Endothelial cell of umbilical vein (primary cell): Measurements from ENCODE around the gene RPLP2. TPM values are rescaled to one million over a fixed set of nuclear protein-coding genes. Genes with fewer than 3 reads are reported as not detected.

ENCODE experiments used
- BruUV-seq: library from RNA; stranded (reverse); fragments of 400-500 nt; replicated peaks from 2 replicates; lab custom pipeline; 2021; lab: Mats Ljungman, UMichigan
- CTCF ChIA-PET: fragments of 300-600, 350-600 bp; sonication (Branson Sonifier 250); formaldehyde crosslinking; loops from one replicate; lab custom pipeline; 2021; ENCODE audit warnings: antibody characterized with exemption, inconsistent platforms; lab: Charles Lee
- POLR2A ChIA-PET: fragments of 300-600, 350-600 bp; sonication (Branson Sonifier 250); formaldehyde crosslinking; loops from one replicate; lab custom pipeline; 2021; ENCODE audit warnings: antibody characterized with exemption, inconsistent platforms; lab: Charles Lee
- DNase-seq: peaks from one replicate; pipeline ENCODE4 v3.0.0-alpha.2; 2011; ENCODE audit warnings: low read depth, low spot score
- FAIRE-seq: peaks from 2 replicates; lab custom pipeline; 2011; peaks lifted over from hg19 to GRCh38; lab: Jason Lieb, UNC
- H2AFZ ChIP-seq: 2 replicates; pipeline ENCODE4 v1.6.0; 2012; ENCODE audit warnings: low read depth, low read length, control low read depth, inconsistent platforms
- H3K27ac ChIP-seq: 2 replicates; pipeline ENCODE4 v1.5.1; 2011; ENCODE audit warnings: low read depth, mild to moderate bottlenecking, control low read depth, low read length, moderate library complexity; ENCODE audit not compliant: insufficient read depth
- H3K27me3 ChIP-seq, 2 experiments: 2 replicates each; pipeline versions ENCODE4 v1.6.0 to v1.6.1; 2011; ENCODE audit warnings: low read length in 2 of 2, mixed read lengths in 1 of 2; ENCODE audit not compliant: control insufficient read depth in 2 of 2, insufficient read depth in 2 of 2
- H3K36me3 ChIP-seq, 2 experiments: 2 replicates in 1 of 2; 3 replicates in 1 of 2; pipeline ENCODE4 v1.5.1; 2011; ENCODE audit warnings: low read length in 2 of 2, mild to moderate bottlenecking in 1 of 2, moderate library complexity in 1 of 2; ENCODE audit not compliant: control insufficient read depth in 2 of 2, insufficient read depth in 2 of 2; ENCODE audit errors: extremely low read depth in 1 of 2
- H3K4me1 ChIP-seq: 3 replicates; pipeline ENCODE4 v1.5.1; 2011; ENCODE audit warnings: mild to moderate bottlenecking, low read length; ENCODE audit not compliant: control insufficient read depth, insufficient read depth; ENCODE audit errors: extremely low read depth
- H3K4me2 ChIP-seq: 2 replicates; pipeline ENCODE4 v1.6.1; 2011; ENCODE audit warnings: low read length, control low read depth, mixed read lengths; ENCODE audit not compliant: insufficient read depth
- H3K4me3 ChIP-seq, 3 experiments: fragments of 200-600 bp in 1 of 3; sonication (generic), shearing (Covaris generic) in 1 of 3; replicated peaks in 1 of 3; 2 replicates each; pipeline ENCODE4 v1.5.1; 2011 to 2016; ENCODE audit warnings: control low read depth in 3 of 3, low read length in 3 of 3, mild to moderate bottlenecking in 2 of 3, inconsistent platforms in 1 of 3, low read depth in 1 of 3, moderate library complexity in 1 of 3; ENCODE audit not compliant: insufficient read depth in 1 of 3
- H3K79me2 ChIP-seq: 2 replicates; pipeline ENCODE4 v1.6.0; 2012; ENCODE audit warnings: low read length, inconsistent platforms; ENCODE audit not compliant: control insufficient read depth, insufficient read depth
- H3K9ac ChIP-seq: replicated peaks from 2 replicates; pipeline ENCODE3; 2011; ENCODE audit warnings: low read length, control low read depth; ENCODE audit not compliant: insufficient read depth; ENCODE audit errors: extremely low read depth
- H3K9me1 ChIP-seq: replicated peaks from 3 replicates; pipeline ENCODE4 v1.6.0; 2011; ENCODE audit warnings: mild to moderate bottlenecking, low read length; ENCODE audit not compliant: control insufficient read depth, insufficient read depth; ENCODE audit errors: extremely low read depth
- H3K9me3 ChIP-seq: replicated peaks from 2 replicates; pipeline ENCODE4 v1.5.1; 2012; ENCODE audit warnings: low read length, inconsistent platforms; ENCODE audit not compliant: control insufficient read depth, insufficient read depth
- H4K20me1 ChIP-seq: replicated peaks from 2 replicates; pipeline ENCODE3; 2011; ENCODE audit warnings: mild to moderate bottlenecking, low read length; ENCODE audit not compliant: control insufficient read depth, insufficient read depth; ENCODE audit errors: extremely low read depth
- EZH2 ChIP-seq: IDR thresholded peaks from 2 replicates; pipeline ENCODE4 v1.6.1; 2012; ENCODE audit warnings: borderline replicate concordance, low read depth, mild to moderate bottlenecking, moderate library complexity, low read length, inconsistent platforms; ENCODE audit not compliant: severe bottlenecking
- FOS ChIP-seq: IDR thresholded peaks from 2 replicates; pipeline ENCODE4 v1.6.1; 2011; ENCODE audit warnings: mild to moderate bottlenecking, low read length, moderate library complexity, borderline replicate concordance; ENCODE audit not compliant: insufficient read depth
- GATA2 ChIP-seq: IDR thresholded peaks from 2 replicates; pipeline ENCODE4 v1.7.0; 2011; ENCODE audit warnings: low read depth, mild to moderate bottlenecking, moderate library complexity, mixed read lengths, low read length; ENCODE audit not compliant: insufficient read length, insufficient read depth
- JUN ChIP-seq: IDR thresholded peaks from 2 replicates; pipeline ENCODE4 v1.6.1; 2011; ENCODE audit warnings: borderline replicate concordance, low read depth; ENCODE audit not compliant: insufficient read length, insufficient read depth
- MYC ChIP-seq: IDR thresholded peaks from one replicate; pipeline ENCODE4 v1.6.1; 2011; ENCODE audit warnings: mild to moderate bottlenecking, low read depth, low read length
- POLR2A ChIP-seq: IDR thresholded peaks from 2 replicates; pipeline ENCODE4 v1.6.1; 2012; ENCODE audit warnings: low read depth, mild to moderate bottlenecking, control low read depth, low read length
- POLR2AphosphoS5 ChIP-seq: IDR thresholded peaks from 2 replicates; pipeline ENCODE4 v1.6.1; 2012; ENCODE audit warnings: low read depth, mild to moderate bottlenecking, control low read depth, low read length, moderate library complexity; ENCODE audit not compliant: insufficient read depth
- dilution Hi-C: fragments of 300-500 bp; cut with MboI; formaldehyde crosslinking; loops from one replicate; pipeline ENCODE4 v1.15.0; 2019; ENCODE audit warnings: low sequenced_read_pairs; ENCODE audit not compliant: extremely low pct_ligation_motif_present
- intact Hi-C: fragments of 100-400 bp; cut with micrococcal nuclease; formaldehyde crosslinking; loops from one replicate; pipeline ENCODE4 v1.10.0; 2022
- polyA plus RNA-seq, 4 experiments: library from polyadenylated mRNA; depleted of rRNA in 3 of 4; stranded (reverse) in 3 of 4; unstranded in 1 of 4; fragments of >200 nt; gene quantifications; 2 replicates each; pipeline versions ENCODE4 v1.2.1 to v1.2.3, GENCODE V29; 2011 to 2012; ENCODE audit warnings: missing spikeins in 1 of 4
- total RNA-seq: library from RNA; stranded (reverse); gene quantifications from 2 replicates; pipeline ENCODE4 v1.2.3, GENCODE V29; 2021
- TF ChIP-seq, protein P1 (sequence below): IDR thresholded peaks from 2 replicates; pipeline ENCODE4 v1.6.1; 2011; ENCODE audit not compliant: insufficient read depth, insufficient read length
- TF ChIP-seq, protein P2 (sequence below), 2 donors: IDR thresholded peaks; 1 replicate in 1 of 2; 2 replicates in 1 of 2; pipeline ENCODE4 v1.5.1; 2011; ENCODE audit warnings: low read length in 2 of 2, mild to moderate bottlenecking in 2 of 2, moderate library complexity in 2 of 2, control low read depth in 1 of 2, inconsistent platforms in 1 of 2, low read depth in 1 of 2; ENCODE audit not compliant: insufficient read depth in 1 of 2; ENCODE audit errors: extremely low read depth in 1 of 2

The RPLP2 gene
- total and polyA plus RNA-seq, 2 donors (not counting 3 experiments of a cell fraction or from before 2014, with no cell fraction given), result 1,579 to 1,739 TPM

DNA sequence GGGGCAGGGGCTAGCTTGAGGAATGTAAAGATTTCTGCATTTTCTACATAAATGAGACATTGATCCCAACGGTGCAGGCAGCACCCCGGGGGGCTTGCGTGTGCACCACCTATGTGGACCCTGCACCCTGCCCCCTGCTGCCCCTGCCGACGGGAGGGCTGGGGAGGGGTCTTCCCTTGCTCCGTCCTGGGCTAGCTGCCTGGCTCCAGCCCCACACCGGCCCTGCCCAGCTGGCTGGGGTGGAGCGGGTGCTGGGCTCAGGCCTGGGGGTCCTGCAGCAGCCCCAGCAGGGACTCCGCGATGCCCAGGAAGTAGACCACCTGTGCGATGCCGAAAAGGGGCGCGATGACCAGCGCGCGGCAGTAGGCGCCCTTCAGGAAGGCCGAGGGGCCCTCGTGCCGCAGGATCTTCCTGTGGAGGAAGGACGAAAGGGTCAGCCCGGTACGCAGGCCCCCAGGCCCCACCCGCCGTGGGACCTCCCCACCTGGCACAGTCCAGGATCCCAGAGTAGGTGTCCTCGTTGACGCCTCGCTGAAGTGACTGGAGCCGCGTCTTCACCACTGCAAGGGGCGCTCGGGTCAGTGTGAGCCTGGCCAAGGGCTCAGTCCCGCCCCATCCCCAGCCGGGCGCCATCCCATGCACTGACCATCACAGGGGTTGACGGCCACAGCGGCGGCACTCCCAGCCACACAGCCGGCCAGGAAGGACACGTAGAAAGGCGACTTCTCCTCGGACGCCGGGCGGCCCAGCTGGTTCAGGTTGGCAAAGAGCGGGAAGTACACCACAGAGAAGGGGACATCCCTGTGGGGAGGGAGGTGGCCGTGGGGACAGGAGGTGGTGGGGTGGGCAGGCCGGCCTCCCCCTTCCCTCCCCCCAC, 17.9 kb upstream of the RPLP2 start:
- Histone ChIP-seq H3K9me1 (no peaks in the 10 kb centered on the region), H3K4me1 (peaks cover 11% of the 10 kb centered on the region), H4K20me1 (no peaks in the 10 kb centered on the region), H3K36me3 (no peaks in the 10 kb centered on the region), H3K27ac (no peak overlapping the region), H3K4me2 (no peak overlapping the region), H3K9me3 (no peaks in the 10 kb centered on the region), H3K4me3 (no peak overlapping the region), H2AFZ (no peak overlapping the region), H3K27me3 (no peaks in the 10 kb centered on the region), H3K9ac (no peak overlapping the region), H3K79me2 (peaks cover 11% of the 10 kb centered on the region)
- dilution Hi-C loops (no loop called here), intact Hi-C loops (no loop called here)
- TF ChIP-seq MYC, result no peak
- TF ChIP-seq, protein P1, sequence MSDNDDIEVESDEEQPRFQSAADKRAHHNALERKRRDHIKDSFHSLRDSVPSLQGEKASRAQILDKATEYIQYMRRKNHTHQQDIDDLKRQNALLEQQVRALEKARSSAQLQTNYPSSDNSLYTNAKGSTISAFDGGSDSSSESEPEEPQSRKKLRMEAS, result no peak
- TF ChIP-seq EZH2, result no peak
- CTCF ChIA-PET, result no interaction called here
- no TSS peak for BruUV-seq
- DNase-seq, result no peak
- FAIRE-seq, result no peak
- POLR2A ChIA-PET, result no interaction called here

DNA sequence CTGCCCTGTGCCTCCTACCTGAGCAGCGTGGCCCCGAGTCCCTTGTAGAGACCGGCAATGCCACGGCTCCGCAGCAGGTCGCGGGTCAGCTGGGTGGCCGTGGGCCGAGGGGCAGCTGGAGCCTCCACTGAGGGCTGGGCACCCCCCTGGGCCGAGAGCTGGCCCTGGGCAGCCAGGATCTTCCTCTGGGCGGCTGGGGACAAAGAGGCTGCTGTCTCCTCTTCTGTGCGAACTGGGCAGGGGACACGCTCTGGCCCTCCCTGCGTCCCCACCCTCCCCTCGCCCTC, 17.3 kb upstream of the RPLP2 start:
- POLR2A ChIA-PET, result no interaction called here

More for the DNA sequence above, 17.3 kb upstream of the RPLP2 start:
- intact Hi-C loops, result no loop called here
- no peaks in the 10 kb centered on the region for H3K9me1 ChIP-seq
- H3K9ac ChIP-seq, result no peak overlapping the region
- no peaks in the 10 kb centered on the region for H3K36me3 ChIP-seq
- H3K27me3 ChIP-seq, result no peaks in the 10 kb centered on the region
- TF ChIP-seq EZH2, result no peak
- TF ChIP-seq POLR2AphosphoS5, result no peak
- no peak for TF ChIP-seq MYC
- TF ChIP-seq POLR2A, result no peak
- no peak for TF ChIP-seq GATA2
- TF ChIP-seq JUN, result no peak
- TF ChIP-seq, protein P1, result no peak
- TF ChIP-seq, protein P2, sequence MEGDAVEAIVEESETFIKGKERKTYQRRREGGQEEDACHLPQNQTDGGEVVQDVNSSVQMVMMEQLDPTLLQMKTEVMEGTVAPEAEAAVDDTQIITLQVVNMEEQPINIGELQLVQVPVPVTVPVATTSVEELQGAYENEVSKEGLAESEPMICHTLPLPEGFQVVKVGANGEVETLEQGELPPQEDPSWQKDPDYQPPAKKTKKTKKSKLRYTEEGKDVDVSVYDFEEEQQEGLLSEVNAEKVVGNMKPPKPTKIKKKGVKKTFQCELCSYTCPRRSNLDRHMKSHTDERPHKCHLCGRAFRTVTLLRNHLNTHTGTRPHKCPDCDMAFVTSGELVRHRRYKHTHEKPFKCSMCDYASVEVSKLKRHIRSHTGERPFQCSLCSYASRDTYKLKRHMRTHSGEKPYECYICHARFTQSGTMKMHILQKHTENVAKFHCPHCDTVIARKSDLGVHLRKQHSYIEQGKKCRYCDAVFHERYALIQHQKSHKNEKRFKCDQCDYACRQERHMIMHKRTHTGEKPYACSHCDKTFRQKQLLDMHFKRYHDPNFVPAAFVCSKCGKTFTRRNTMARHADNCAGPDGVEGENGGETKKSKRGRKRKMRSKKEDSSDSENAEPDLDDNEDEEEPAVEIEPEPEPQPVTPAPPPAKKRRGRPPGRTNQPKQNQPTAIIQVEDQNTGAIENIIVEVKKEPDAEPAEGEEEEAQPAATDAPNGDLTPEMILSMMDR (IDR thresholded peaks at IDR 0.05; ENCODE audit: extremely low read depth in 1 of 2, insufficient read depth in 1 of 2, low read depth in 1 of 2, low read length in 2 of 2), result no peak
- TF ChIP-seq FOS, result no peak
- no peak overlapping the region for H3K27ac ChIP-seq
- no peak overlapping the region for H3K4me3 ChIP-seq
- DNase-seq (no peak), FAIRE-seq (no peak)
- peaks cover 14% of the 10 kb centered on the region for H3K4me1 ChIP-seq
- no peak overlapping the region for H3K4me2 ChIP-seq
- H2AFZ ChIP-seq, result no peak overlapping the region
- BruUV-seq, result no TSS peak
- H3K9me3 ChIP-seq, result no peaks in the 10 kb centered on the region
- dilution Hi-C loops, result no loop called here
- CTCF ChIA-PET, result no interaction called here
- H3K79me2 ChIP-seq, result peaks cover 11% of the 10 kb centered on the region
- no peaks in the 10 kb centered on the region for H4K20me1 ChIP-seq
